ENCODE measurements around the gene IL26.

DNA sequence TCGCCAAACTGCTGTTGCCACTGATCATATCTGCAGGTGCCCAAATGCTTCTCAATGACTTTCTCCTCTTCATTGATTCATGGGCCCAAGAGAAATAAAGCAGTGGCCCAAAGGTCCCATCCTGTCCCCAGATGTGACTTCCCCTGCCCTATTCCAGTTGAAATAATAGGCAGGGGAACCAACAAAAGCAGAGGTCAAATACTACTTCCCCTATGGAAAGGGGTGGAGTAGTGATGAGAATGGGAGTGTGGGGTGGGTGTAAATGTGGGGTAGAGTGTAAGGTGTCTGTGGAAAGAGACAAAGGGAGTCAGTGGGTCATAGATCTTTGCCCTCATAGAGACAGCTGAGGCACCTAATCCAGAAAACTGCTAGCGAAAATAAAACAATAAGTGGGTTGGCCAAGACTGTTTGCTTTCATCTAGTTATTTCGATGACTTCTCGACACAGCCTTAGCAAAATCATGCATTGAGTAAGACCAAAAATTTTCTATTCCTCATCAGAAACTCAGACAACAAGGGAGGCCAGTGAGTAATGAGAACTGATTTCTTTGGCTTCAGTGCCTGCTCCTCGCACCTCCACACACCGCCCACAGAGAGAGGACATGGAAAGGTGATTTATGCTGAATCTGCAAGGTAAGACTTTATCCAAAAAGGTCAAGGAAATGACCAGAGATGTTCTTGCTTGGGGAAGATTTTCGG, 38.7 kb upstream of the IL26 start:
- TF ChIP-seq, protein P1, sequence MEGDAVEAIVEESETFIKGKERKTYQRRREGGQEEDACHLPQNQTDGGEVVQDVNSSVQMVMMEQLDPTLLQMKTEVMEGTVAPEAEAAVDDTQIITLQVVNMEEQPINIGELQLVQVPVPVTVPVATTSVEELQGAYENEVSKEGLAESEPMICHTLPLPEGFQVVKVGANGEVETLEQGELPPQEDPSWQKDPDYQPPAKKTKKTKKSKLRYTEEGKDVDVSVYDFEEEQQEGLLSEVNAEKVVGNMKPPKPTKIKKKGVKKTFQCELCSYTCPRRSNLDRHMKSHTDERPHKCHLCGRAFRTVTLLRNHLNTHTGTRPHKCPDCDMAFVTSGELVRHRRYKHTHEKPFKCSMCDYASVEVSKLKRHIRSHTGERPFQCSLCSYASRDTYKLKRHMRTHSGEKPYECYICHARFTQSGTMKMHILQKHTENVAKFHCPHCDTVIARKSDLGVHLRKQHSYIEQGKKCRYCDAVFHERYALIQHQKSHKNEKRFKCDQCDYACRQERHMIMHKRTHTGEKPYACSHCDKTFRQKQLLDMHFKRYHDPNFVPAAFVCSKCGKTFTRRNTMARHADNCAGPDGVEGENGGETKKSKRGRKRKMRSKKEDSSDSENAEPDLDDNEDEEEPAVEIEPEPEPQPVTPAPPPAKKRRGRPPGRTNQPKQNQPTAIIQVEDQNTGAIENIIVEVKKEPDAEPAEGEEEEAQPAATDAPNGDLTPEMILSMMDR (IDR thresholded peaks at IDR 0.05) = no peak
- TF ChIP-seq POLR2A (IDR thresholded peaks at IDR 0.05) = no peak

Measured in adrenal gland (tissue), 5 donors.